HG02759 (cell line): Measurements from ENCODE around the gene PSMC3IP.
A peak's percentile ranks its signal among the peaks of the same experiment; 100 is the strongest.

Experiments used
- ATAC-seq: cut with Tn5 transposase; IDR thresholded peaks from one replicate; pipeline ENCODE4 v1.9.1; 2021; ENCODE audit warnings: mild to moderate bottlenecking, moderate library complexity; ENCODE audit not compliant: unreplicated experiment

The PSMC3IP gene

DNA sequence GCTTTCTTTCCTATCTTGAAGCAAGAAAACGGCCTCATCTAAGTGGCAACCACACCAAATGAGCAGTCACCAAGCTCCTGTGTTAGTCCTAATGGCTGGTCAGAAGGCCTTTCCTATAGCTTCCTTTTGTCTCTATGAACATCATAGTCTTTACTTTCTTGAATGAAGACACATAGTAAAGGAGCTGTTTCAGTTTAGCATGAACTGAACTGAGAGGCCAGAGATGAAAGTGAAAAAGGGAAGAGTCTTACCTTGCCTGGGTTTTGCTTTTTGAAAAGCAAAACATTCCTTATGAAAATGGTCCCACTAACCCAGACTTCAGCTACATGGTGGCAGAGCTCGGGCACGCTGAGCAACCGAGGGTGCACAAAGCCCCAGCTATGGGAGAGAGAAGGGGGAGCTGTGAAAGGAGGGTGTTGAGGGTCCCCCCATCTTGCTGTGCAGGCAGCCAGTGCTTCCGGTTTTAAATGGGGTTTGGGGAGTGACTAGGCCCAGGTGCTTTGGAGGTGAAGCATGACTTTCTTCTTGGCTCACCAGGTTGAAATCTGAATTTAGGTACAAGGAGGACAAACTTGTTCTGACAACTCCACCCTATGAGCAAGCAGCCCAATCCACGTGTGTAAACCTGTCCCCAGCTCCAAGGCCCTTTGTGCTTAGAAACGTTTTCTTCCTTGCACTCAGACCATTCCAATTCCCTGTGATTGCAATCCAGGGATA, 9.1 kb upstream of the PSMC3IP start:
- no peak for ATAC-seq

- no peak for ATAC-seq
Measured at GRCh38 chr17:42585353-42585752, 7.8 kb upstream of the PSMC3IP start.

- ATAC-seq: no peak
Measured at GRCh38 chr17:42584880-42585279, 7.4 kb upstream of the PSMC3IP start.

DNA sequence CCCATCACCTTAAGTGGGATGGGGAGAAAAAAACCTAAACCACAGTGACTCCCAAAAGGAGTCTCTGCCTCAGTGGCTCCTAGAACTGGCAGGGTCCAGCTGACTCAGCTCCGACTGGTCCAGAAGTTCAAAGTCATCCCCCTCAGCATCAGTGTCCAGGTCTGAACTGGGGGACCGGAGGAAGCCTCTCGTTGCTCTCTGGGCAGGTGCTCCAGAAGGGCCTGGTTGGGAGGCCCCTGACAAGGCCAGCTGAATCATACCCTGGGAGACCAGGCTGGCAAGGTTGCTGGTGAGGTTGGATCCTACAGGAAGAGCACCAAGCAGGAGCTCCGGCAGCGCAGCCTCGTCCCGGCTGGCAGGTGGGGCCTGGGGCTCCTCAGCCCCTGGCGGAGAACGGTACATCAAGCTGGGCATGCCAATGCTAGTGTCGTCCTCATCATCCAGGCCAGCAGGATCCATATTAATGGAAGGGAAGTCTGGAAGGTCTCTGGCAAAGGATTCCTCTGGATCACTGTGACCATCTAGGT, 4.3 kb upstream of the PSMC3IP start:
- no peak for ATAC-seq

DNA sequence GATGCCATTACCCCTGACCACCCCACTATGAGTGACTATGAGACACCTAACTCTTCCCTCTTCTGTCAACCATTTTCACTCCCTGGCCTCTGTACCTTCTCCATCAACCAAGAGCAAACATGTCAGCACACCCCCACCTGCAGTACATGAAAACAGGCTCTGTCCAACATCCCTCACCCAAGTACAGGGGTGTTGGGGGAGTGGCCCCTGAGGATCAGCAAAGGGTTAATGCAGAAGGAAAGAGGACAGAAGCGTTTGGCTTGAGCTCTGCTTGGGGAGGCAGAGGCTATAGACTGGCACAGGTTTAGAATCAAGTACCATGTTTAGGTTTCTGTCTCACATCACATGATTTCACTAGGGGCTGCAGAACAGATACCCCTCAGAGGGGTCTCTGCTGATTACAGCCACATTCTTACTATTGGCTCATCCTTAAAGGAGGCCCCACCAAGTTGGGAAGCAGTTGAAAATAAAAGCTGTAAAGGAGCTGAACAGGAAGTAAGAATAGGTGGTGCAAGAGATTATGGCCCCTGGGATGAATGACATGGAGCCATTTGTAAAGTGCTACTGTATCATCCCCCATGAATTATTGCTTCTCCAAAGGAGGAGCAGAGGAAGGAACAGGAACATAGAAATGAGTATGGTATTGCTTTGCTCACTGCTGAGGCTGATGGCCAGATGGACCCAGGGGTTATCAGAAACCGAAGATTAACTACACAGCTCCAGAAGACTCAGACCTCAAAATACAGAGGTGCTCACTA, 2.4 kb upstream of the PSMC3IP start:
- no peak for ATAC-seq

DNA sequence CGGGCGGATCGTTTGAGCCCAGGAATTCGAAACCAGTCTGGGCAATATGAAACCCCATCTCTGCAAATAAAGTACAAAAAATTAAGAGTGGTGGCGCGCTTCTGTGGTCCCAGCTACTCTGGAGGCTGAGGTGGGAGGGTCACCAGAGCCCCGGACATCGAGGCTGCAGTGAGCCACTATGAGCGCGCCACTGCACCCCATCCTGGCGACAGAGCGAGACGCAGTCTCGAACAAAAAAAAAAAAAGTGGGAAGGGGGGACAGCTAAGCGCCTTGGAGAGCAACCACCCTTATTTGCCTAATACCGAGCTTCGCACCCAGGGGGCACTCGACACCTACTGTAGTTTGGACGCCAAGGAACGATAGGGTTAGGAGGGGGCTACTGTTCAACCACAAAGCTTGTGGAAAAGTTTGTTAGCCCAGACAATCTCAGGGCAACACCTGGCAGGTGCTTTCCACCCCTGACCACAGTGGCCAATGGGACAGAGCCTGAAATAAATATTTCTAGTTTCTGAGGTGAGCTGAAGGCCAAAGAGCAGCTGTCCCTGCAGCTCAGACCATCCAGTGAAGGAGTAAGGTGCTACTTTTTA, 847 bp upstream of the PSMC3IP start:
- ATAC-seq: peak; percentile 65

DNA sequence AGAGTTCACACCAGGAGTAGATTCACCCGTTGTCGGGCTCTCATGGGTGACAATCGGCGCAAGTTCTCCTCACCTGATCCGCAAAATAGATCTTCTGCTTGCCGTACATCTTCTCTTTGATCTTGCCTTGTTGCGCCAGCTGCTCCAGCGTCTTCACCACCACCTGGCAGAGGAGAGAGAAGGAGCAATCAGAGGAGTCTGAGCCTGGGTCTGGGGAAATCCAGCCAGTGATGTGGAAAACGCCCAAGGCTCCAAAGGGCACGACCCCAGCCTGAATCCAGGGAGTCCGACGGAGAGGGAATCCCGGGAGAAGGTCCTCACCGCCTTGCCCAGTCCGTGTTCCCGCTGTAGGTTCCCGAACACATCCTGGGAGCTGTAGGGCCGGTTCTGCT, 393 bp downstream of the PSMC3IP start:
- ATAC-seq: no peak

GRCh38 chr17:42574463-42574862, 3.1 kb downstream of the PSMC3IP start:
- ATAC-seq: no peak

- no peak for ATAC-seq
Measured at GRCh38 chr17:42573095-42573494, 4.4 kb downstream of the PSMC3IP start.

- ATAC-seq: no peak
Measured at GRCh38 chr17:42571435-42572225, 5.9 kb downstream of the PSMC3IP start.

GRCh38 chr17:42568341-42569111, 9.0 kb downstream of the PSMC3IP start:
- no peak for ATAC-seq

GRCh38 chr17:42566883-42567573, 10.5 kb downstream of the PSMC3IP start, which contains the start of gene MLX:
Gene MLX, plus strand, starts transcription at chr17:42567100. Its CDS starts 25 bp downstream, at chr17:42567125.
- peak; percentile 66 for ATAC-seq

- ATAC-seq: no peak
Measured at GRCh38 chr17:42566215-42566882, 11.2 kb downstream of the PSMC3IP start.

- no peak for ATAC-seq
Measured at GRCh38 chr17:42565523-42566214, 11.9 kb downstream of the PSMC3IP start.

DNA sequence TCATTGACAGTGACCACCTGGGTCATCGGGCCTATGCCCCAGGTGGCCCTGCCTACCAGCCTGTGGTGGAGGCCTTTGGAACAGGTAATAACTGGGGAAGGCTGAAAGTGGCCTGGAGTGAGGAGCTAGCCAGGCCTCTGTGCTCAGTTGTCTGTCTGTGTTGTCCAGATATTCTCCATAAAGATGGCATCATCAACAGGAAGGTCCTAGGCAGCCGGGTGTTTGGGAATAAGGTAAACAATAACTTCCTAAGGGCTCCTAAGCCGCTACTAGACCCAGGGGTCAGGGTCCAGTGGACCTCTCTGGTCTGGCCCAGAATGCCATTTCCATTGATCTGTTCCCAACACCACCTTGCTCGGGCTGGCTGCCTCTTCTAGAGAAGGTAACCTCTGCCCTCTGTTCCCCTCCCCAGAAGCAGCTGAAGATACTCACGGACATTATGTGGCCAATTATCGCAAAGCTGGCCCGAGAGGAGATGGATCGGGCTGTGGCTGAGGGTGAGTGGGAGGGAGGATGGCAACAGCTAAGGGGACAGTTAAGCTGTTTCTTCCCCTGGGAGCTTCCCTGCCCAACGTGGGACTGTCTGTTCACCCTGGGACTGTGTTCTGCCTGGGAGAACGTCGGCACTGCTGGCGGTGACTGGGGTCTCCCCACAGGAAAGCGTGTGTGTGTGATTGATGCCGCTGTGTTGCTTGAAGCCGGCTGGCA, 12.6 kb downstream of the PSMC3IP start:
- no peak for ATAC-seq

DNA sequence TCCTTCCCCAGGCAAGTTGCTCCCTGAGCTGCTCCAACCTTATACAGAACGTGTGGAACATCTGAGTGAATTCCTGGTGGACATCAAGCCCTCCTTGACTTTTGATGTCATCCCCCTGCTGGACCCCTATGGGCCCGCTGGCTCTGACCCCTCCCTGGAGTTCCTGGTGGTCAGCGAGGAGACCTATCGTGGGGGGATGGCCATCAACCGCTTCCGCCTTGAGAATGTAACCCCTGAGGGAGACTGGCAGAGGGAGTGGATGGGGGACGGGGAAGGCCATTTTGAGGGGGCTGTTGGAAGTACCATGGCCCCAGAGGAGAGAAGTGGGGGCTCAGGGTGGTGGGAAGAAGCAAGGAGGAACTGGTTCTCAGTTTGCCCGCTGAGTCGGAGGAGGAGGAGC, 13.6 kb downstream of the PSMC3IP start:
- ATAC-seq: no peak

- ATAC-seq: no peak
Measured at GRCh38 chr17:42563543-42563942, 14.0 kb downstream of the PSMC3IP start.

- no peak for ATAC-seq
Measured at GRCh38 chr17:42563143-42563509, 14.4 kb downstream of the PSMC3IP start.
